ENCODE results near the gene SCTR.

DNA sequence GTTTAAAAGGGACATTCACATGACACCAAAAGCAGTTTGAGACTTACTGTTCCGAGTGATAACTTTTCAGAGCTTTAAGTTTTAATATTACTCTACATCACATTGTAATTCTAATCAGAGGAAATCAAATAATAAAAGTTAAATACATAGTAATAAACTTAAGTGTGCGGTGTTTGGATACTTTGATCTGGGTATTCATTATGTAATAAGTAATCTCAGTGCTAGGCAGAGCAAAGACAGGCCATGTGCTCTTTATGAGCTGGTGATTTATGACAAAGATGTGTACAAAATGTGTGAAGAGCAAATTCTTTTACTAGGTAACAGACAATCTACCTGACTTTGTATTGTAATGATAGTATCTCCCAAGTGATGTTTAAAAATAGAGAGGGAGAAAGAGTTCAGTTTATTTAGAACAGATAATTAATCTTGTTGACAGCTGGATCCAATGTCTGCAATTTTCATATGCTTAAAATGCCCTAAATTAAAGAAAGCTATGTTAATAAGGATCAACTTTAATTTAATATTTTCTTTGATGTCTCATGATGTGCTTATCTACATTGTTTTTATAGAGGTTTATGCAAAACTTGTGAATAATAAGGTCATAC, 24.3 kb upstream of the SCTR start:
- TF ChIP-seq, protein P1, sequence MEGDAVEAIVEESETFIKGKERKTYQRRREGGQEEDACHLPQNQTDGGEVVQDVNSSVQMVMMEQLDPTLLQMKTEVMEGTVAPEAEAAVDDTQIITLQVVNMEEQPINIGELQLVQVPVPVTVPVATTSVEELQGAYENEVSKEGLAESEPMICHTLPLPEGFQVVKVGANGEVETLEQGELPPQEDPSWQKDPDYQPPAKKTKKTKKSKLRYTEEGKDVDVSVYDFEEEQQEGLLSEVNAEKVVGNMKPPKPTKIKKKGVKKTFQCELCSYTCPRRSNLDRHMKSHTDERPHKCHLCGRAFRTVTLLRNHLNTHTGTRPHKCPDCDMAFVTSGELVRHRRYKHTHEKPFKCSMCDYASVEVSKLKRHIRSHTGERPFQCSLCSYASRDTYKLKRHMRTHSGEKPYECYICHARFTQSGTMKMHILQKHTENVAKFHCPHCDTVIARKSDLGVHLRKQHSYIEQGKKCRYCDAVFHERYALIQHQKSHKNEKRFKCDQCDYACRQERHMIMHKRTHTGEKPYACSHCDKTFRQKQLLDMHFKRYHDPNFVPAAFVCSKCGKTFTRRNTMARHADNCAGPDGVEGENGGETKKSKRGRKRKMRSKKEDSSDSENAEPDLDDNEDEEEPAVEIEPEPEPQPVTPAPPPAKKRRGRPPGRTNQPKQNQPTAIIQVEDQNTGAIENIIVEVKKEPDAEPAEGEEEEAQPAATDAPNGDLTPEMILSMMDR (IDR thresholded peaks at IDR 0.05; ENCODE audit: low read length) = no peak
- no peak for TF ChIP-seq EZH2 (optimal IDR thresholded peaks at IDR 0.05; ENCODE audit: low read depth, low read length)
- TF ChIP-seq EZH2phosphoT487 (IDR thresholded peaks at IDR 0.05; ENCODE audit: low read length) = no peak
